HG03025 (cell line): ENCODE data around the gene GRIK1.

ENCODE experiments used
- ATAC-seq: cut with Tn5 transposase; IDR thresholded peaks from one replicate; pipeline ENCODE4 v1.9.1; 2021; ENCODE audit warnings: mild to moderate bottlenecking, moderate library complexity; ENCODE audit not compliant: unreplicated experiment, low FRiP score

The GRIK1 gene

GRCh38 chr21:29920938-29921337, 18.9 kb downstream of the GRIK1 start:
- ATAC-seq: no peak

DNA sequence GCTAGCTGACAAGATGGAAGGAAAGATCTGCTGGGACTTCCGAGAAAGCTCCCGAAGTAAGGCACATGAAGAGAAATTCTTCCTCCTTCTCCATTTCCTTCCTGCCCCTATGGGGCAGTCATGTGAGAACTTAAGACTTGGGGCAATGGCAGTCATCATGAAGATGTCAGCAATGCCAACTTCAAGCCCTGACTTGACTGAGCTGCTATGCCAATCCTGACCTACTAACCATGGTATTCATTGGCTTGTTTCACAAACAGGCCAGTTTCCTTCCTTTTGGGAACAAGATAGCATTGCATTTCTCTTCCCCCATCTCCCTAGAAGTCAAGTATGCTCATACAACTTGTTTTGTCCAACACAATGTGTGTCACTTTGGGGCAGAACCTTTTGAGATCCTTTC, 25.5 kb downstream of the GRIK1 start:
- no peak for ATAC-seq

DNA sequence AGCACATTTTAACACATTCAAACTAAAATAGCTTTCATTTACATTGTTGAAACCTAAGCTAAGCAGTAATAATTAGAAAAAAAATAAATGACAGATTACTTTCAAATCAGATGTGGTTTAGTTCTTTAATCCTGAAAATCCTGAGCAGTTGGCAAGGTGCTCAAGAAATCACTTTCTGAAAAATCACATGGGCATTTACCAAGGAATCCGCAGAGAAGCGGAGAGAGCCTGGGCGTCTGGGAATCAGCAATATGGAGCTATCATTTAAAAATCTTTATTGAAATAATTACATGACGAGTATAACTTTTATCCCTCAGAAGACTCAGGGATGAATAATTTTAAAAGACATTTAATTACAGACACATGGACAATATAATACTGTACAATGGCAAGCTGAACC, 30.2 kb downstream of the GRIK1 start:
- ATAC-seq: no peak

DNA sequence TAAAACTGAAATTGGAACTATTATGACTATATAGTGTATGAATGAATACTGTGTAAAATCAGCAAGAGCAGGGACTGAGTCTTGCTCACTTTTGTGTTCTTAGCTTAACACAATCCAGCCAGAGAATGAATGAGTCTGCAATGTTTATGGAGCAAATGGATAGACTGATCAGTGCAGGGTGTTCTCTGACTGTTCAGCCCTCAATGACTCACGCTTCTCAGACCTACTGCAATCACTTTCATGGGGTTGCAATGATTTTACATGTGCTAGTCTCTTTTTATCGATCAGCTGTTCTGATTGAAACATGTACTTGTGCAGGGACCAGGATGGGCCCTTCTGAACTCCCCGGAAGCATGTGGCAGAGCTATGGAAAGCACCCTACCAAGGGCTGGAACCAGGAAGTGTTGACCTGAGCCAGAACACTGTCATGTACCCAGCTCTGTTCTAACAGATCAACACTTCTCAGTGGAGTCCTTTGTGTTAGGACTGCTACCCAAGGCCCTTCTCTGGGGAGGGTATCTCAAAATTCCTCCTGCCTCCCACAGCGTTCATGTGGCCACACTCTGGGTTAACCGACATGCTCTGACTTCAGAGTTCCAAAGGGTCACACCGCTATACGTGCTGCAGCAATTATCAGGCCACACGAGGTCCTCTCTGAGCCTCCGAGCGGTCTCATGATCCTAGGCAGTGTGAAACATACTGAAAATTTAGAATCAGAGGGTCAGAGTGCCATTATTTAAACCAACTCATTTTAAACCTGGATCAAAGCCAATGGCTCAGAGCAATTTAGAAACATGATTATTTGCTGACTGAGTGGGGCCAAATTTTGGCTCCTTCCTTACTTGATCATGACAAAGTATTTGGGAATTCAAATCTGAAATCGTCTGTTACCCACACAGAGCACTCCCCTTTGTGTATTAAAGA, 35.2 kb downstream of the GRIK1 start:
- ATAC-seq: no peak

DNA sequence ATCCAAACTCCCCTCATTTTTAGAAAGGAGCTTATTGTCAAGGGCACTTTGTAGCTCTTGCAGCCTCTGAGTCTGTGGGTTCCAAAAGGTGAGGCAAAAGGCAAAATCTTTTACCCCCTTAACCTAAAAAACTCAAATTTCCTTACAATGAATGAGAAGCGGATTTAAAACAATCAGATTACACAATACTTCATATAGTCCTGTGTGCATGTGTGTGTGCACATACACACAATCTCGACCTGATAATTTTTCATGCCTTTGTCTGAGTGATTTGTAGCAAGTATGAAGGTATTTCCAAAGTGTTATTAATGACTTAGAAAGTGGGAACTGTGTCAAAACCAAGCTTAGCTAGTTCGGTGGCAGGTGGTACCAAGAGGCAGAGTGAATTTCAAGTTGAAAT, 42.9 kb downstream of the GRIK1 start:
- ATAC-seq: no peak

GRCh38 chr21:29893687-29894086, 46.1 kb downstream of the GRIK1 start:
- ATAC-seq: no peak

DNA sequence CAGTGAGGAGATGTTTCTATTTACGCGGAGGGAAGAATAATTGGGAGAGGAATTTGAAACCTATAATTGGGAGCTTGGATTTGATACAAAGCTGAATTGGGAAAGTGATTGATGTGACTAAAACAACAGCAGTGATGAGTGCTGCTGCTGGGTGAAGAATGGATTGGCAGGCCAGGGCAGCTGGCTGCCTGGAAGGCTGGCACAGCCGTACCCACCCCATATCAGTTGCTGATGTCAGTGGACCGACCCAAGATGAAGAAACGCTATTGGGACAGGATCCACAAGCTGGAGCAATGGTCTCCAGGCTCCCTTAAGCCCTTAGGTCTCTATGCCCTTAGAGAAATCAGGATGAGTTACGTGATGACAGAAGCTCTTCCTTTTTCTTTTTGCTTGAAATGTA, 47.4 kb downstream of the GRIK1 start:
- ATAC-seq: no peak

DNA sequence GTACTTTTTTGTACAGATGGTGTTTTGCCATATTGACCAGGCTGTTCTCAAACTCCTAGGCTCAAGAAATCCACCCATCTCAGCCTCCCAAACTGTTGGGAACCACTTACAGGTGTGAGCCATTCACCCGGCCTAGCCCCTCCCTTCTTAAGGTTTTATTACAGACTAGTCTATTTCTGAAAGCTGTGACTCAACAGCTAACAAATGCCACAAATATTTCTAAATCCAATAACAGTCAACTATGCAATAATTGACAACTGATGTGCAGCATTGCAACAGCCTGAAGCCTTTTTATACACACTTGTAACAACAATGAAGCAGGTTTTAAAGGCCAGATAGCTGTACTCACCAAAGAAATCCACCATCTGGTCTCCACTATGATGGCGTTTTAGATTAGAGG, 51.4 kb downstream of the GRIK1 start:
- ATAC-seq: no peak

- no peak for ATAC-seq
These were observed 52.3 kb downstream of the GRIK1 start for GRCh38 chr21:29887313-29888009.

GRCh38 chr21:29885491-29885890, 54.3 kb downstream of the GRIK1 start:
- ATAC-seq: no peak

DNA sequence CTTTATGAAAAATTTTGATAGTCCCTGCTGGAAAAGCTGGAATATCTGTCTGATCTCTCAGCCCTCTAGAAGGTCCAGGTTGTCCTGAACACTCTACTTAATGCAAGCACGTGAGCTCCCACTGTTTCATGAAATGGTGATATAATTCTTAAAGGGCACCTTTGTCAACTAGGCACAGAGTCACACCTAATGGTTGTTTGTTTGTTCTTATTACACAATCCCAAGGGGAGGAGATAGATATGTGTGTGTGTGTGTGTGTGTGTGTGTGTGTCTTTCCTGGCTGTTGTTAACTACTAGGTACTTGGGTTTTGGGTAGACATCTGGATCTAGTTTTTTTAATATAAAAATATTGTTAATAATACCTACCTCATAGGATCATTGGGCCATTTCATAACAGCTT, 63.9 kb downstream of the GRIK1 start:
- ATAC-seq: no peak

DNA sequence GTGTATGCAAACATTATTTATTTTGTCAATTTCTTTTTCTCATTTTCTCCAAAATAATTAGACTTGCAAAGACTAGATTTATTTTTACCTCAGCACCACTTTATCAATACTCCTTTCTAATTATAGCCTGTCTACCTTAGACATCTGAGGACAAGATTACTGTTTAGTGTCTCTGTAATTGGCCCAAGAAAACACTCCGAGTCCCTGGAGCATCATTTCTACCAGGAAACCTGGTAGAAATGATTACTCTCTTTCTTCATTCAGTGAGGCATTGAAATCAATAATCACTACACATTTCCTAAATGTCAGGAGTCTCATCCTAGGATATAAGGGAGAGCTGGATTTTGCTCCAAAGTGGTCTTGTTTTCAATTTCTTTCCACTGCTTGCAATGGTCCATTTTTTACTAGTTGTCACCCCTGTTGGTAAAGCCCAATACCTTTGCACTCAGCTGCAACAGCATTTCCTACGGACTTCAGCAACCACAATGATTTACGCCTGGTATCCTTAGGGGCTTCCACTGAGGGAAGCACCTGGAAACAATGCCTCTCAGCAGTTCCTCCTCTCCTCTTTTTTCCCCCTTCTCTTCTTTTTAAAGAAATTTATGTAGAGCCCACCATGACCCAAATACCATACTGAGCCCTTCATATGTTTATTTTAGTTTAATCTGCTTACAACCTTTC, 64.6 kb downstream of the GRIK1 start:
- no peak for ATAC-seq

DNA sequence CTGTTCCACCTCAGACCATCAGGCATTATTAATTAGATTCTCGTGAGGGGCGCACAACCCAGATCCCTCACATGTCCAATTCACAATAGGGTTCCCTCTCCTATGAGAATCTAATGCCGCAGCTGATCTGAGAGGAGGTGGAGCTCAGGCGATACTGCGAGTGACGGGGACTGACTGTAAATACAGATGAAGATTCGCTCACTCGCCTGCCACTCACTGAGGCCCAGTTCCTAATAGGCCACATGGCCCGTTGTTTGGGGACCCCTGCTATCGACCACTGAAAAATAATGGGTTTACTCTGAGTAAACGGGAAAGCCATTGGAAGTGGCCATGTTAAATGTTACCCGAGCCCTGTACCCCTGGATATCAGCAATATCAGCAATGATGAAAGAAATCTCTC, 65.9 kb downstream of the GRIK1 start:
- ATAC-seq: no peak

DNA sequence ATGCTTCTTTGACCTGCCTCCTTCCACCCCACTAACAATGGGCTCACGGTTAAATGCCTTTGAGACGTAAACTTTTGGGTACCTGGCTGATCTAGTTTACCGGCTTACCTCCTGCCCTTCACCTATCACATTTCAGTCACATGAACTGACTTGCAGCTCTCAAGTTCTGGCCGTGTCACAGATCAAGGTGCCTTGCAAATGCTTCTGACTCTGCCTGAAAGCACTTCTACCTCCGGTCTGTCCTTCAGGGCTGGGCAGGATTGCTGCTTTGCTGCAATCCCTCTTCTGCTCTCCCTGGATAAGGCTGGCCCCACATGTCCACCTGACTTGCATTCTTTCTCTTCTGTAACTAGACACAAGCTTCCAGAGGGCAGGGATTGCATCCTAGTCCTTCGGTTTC, 69.0 kb downstream of the GRIK1 start:
- no peak for ATAC-seq

- ATAC-seq: no peak
These were observed 72.0 kb downstream of the GRIK1 start for GRCh38 chr21:29867796-29868195.

DNA sequence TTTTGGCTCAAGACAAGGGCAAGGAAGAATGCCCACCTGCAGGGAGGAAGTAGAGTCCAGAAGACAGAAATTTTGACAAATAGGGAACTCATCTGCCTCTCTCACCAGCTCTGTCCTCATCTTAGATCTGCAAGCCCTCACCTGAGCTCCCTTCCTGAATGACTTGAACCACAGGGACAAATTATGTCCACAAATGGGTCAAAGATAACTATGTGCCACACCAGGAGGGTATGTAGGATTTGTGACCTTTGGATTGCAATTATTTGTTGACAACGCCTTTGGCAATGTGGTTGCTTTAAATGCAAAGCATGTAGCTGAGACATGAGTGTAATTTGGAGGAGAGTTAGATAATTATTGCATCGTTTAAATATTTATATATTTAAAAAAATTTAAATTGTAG, 79.5 kb downstream of the GRIK1 start:
- ATAC-seq: no peak

- no peak for ATAC-seq
These were observed 82.6 kb downstream of the GRIK1 start for GRCh38 chr21:29857150-29857549.

DNA sequence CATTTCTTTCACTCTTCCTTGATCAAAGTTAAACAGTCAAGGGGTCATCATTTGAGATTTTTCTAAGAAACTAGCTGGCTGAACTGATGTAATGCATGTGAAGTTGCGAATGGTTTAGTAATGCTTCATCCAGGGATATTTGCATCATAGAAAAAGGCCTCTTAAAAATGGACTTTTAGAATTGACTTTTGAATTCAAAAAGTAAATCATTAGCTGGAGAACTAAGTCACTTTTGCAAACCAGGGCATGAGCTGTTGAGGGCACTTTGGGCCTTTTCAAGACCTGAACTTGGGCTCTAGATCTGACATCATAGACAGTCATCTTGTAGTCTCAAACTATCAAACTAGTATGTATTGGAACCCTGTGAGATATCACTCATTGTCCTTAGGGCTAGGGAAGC, 85.0 kb downstream of the GRIK1 start:
- no peak for ATAC-seq

GRCh38 chr21:29851611-29852010, 88.2 kb downstream of the GRIK1 start:
- no peak for ATAC-seq

DNA sequence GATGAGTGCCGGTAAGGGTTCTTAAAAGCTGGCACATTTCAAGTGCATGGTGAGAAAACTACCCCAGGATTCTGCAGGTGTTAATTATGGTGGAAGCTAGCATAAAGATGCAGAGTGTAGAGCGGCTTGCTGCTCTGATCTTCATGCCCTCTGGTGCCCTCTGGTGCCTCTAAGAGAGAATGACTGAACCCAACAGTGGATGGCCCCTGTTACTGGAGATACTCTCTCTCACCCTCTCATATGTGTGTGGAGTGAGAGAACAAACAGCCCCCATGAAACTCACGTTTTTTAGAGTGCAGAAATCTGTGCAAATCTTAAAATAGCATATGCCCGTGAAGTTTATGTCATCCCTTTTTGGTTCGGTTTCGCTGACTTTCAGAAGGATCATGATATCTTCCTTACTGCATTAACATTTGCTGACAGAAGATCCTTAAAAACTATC, 90.0 kb downstream of the GRIK1 start:
- peak; percentile 94 for ATAC-seq

GRCh38 chr21:29843804-29844203, 96.0 kb downstream of the GRIK1 start:
- no peak for ATAC-seq
